C4-2B (cell line): Measurements from ENCODE around the gene CASZ1.

ENCODE experiments used
- CTCF ChIP-seq: fragments of 450-650 bp; conservative IDR thresholded peaks from 2 replicates; pipeline ENCODE4 v1.5.1; 2017; ENCODE audit warnings: mild to moderate bottlenecking
- ZFX ChIP-seq: fragments of 450-650 bp; IDR thresholded peaks from 2 replicates; pipeline ENCODE4 v1.6.1; 2017

GRCh38 chr1:10760566-10761502 is 35.6 kb downstream of the CASZ1 start:
- no peak for TF ChIP-seq CTCF
- TF ChIP-seq ZFX: no peak
